HepG2 (cell line): ENCODE measurements around the gene CNBD2. TPM values are rescaled to one million over a fixed set of nuclear protein-coding genes. Genes with fewer than 3 reads are reported as not detected.

Experiments used
- ATAC-seq: fragments of 200-7000 bp; cut with Tn5 transposase; 3 replicates; pipeline ENCODE4 v1.9.1; 2020; ENCODE audit warnings: mild to moderate bottlenecking, moderate library complexity
- BruUV-seq: library from RNA; stranded (reverse); fragments of 400-500 nt; replicated peaks from 2 replicates; lab custom pipeline; 2021; lab: Mats Ljungman, UMichigan
- CTCF ChIA-PET: fragments of 300-600 bp; formaldehyde crosslinking; extraction: SDS; loops from one replicate; lab custom pipeline; 2021; ENCODE audit warnings: low total read pairs, inconsistent platforms, low intra/inter-chr PET ratio; lab: Yijun Ruan, JAX
- POLR2A ChIA-PET: fragments of 350-600 bp; sonication (Branson Sonifier 250); formaldehyde crosslinking; loops from one replicate; lab custom pipeline; 2020; ENCODE audit warnings: antibody characterized with exemption, inconsistent platforms; lab: Yijun Ruan, JAX
- DNase-seq: peaks from one replicate; pipeline ENCODE4 v3.0.0-alpha.2; 2015; ENCODE audit warnings: low spot score
- FAIRE-seq: peaks from 3 replicates; lab custom pipeline; 2011; peaks lifted over from hg19 to GRCh38; lab: Jason Lieb, UNC
- H2AFZ ChIP-seq: one replicate; pipeline ENCODE4 v1.6.1; 2011; ENCODE audit warnings: low read length, inconsistent platforms
- H3K27ac ChIP-seq: fragments of 300-600 bp; 3 replicates; pipeline ENCODE4 v1.8.0; 2011; ENCODE audit warnings: mixed run types, mild to moderate bottlenecking, mixed read lengths, low read length, inconsistent platforms; ENCODE audit not compliant: insufficient read depth; ENCODE audit errors: extremely low read length
- H3K27me3 ChIP-seq, 2 experiments: fragments of 200-600 bp in 1 of 2; 2 replicates in 1 of 2; 3 replicates in 1 of 2; pipeline versions ENCODE4 v1.6.0 to v1.8.0; 2011; ENCODE audit warnings: low read length in 2 of 2, mild to moderate bottlenecking in 2 of 2, moderate library complexity in 2 of 2, inconsistent platforms in 1 of 2; ENCODE audit not compliant: insufficient read depth in 2 of 2, control insufficient read depth in 1 of 2
- H3K36me3 ChIP-seq, 2 experiments: fragments of 200-600 bp in 1 of 2; replicated peaks in 1 of 2; 2 replicates in 1 of 2; 3 replicates in 1 of 2; pipeline versions ENCODE4 v1.5.1 to v1.8.0; 2011; ENCODE audit warnings: low read length in 2 of 2, inconsistent platforms in 1 of 2; ENCODE audit not compliant: insufficient read depth in 2 of 2, control insufficient read depth in 1 of 2
- H3K4me1 ChIP-seq: 2 replicates; pipeline ENCODE4 v1.5.1; 2012; ENCODE audit warnings: low read length, inconsistent platforms; ENCODE audit not compliant: insufficient read depth
- H3K4me2 ChIP-seq: 2 replicates; pipeline ENCODE4 v1.6.0; 2011; ENCODE audit warnings: low read depth, low read length, inconsistent platforms
- H3K4me3 ChIP-seq, 3 experiments: fragments of 200-600 bp in 1 of 3; sonication (generic), shearing (Covaris generic) in 1 of 3; replicated peaks in 1 of 3; 2 replicates each; pipeline ENCODE4 v1.5.1; 2011 to 2016; ENCODE audit warnings: low read length in 3 of 3, inconsistent platforms in 2 of 3, low read depth in 2 of 3, mild to moderate bottlenecking in 2 of 3, control low read depth in 1 of 3, mixed read lengths in 1 of 3; ENCODE audit not compliant: insufficient read depth in 1 of 3
- H3K79me2 ChIP-seq: one replicate; pipeline ENCODE4 v1.6.1; 2011; ENCODE audit warnings: low read length, inconsistent platforms; ENCODE audit not compliant: insufficient read depth
- H3K9ac ChIP-seq: 2 replicates; pipeline ENCODE4 v1.6.0; 2011; ENCODE audit warnings: mild to moderate bottlenecking, low read depth, low read length, inconsistent platforms; ENCODE audit not compliant: insufficient read depth
- H3K9me3 ChIP-seq: 2 replicates; pipeline ENCODE4 v1.5.1; 2012; ENCODE audit warnings: mild to moderate bottlenecking, low read length
- H4K20me1 ChIP-seq: 2 replicates; pipeline ENCODE4 v1.6.0; 2011; ENCODE audit warnings: inconsistent platforms, mild to moderate bottlenecking, low read length, moderate library complexity; ENCODE audit not compliant: insufficient read depth
- FOXM1 ChIP-seq: sonication (generic); formaldehyde crosslinking; IDR thresholded peaks from 2 replicates; pipeline ENCODE4 v1.5.0; 2020; ENCODE audit warnings: missing genetic modification reagents
- NFIB ChIP-seq: sonication (generic); formaldehyde crosslinking; IDR thresholded peaks from 2 replicates; pipeline ENCODE4 v1.9.0; 2021; ENCODE audit warnings: missing genetic modification reagents, mild to moderate bottlenecking, borderline replicate concordance
- NR1H2 ChIP-seq: sonication (generic); formaldehyde crosslinking; IDR thresholded peaks from 2 replicates; pipeline ENCODE4 v1.8.1; 2022; ENCODE audit warnings: low read depth, missing genetic modification reagents, borderline replicate concordance
- U2AF2 ChIP-seq: fragments of 200-400 bp; formaldehyde crosslinking; IDR thresholded peaks from 2 replicates; pipeline ENCODE4 v1.6.1; 2017; ENCODE audit warnings: low read depth, mild to moderate bottlenecking, low read length
- ZNF562 ChIP-seq: sonication (generic); formaldehyde crosslinking; IDR thresholded peaks from 2 replicates; pipeline ENCODE4 v1.8.0; 2022; ENCODE audit warnings: missing genetic modification reagents, borderline replicate concordance
- in situ Hi-C: cut with HindIII; loops from 2 replicates; pipeline ENCODE4 v1.10.0; 2017; ENCODE audit warnings: low pct_unique_long_range_greater_than_20kb; ENCODE audit not compliant: extremely low pct_ligation_motif_present
- intact Hi-C: fragments of 100-400 bp; cut with micrococcal nuclease; formaldehyde crosslinking; loops from one replicate; pipeline ENCODE4 v1.10.0; 2022; ENCODE audit not compliant: unreplicated experiment
- polyA plus RNA-seq, 8 experiments: library from polyadenylated mRNA; depleted of rRNA in 3 of 8; stranded (reverse) in 7 of 8; unstranded in 1 of 8; fragments of >200 nt; fragmentation: Illumina TruSeq in 4 of 8; extraction: Trizol in 4 of 8; gene quantifications; 2 replicates each; pipeline versions ENCODE4 v1.2.1 to v1.2.3, GENCODE V29; 2011 to 2016; ENCODE audit warnings: low read depth in 4 of 8, missing spikeins in 1 of 8, mixed read lengths in 1 of 8; ENCODE audit not compliant: insufficient read depth in 1 of 8
- total RNA-seq, 5 experiments: library from RNA; depleted of rRNA; stranded (reverse); fragments of >200 nt; fragmentation: Illumina TruSeq; extraction: Trizol; gene quantifications; 2 replicates each; pipeline ENCODE4 v1.2.3, GENCODE V29; 2016; ENCODE audit warnings: low read depth in 1 of 5
- TF ChIP-seq, protein P1 (sequence below): IDR thresholded peaks from 2 replicates; pipeline ENCODE4 v1.6.1; 2016; ENCODE audit warnings: low read depth, control low read depth
- TF ChIP-seq, protein P2 (sequence below): sonication (generic); formaldehyde crosslinking; IDR thresholded peaks from 2 replicates; pipeline ENCODE4 v1.4.0; 2020; ENCODE audit warnings: low read depth, mild to moderate bottlenecking, missing genetic modification reagents

CNBD2 gene
- total and polyA plus RNA-seq, 2 of the 13 experiments (the other 11 are each of a cell fraction or from before 2014, with no cell fraction given), result 12.4 to 22.8 TPM

DNA sequence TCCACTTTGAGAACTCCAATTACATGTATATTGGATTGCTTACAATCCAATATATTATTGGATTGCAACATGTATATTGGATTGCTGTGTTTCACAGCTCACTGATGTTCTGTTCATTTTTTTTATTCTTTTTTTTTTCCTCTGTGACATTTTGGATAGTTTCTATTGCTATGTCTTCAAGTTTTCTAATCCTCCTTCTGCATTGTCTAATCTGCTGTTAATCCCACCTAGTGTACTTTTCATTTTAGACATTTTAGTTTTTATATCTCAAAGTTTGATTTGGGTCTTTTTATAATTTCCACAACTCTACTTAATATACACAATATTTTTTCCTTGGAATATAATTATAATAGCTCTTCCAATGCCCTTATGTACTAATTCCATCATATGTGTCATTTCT, 34.5 kb downstream of the CNBD2 start:
- Histone ChIP-seq H3K79me2 (no peaks in the 10 kb centered on the region), H3K4me3 (no peak overlapping the region), H3K9me3 (peaks cover 14% of the 10 kb centered on the region; the same call in 1 of the 2 replicates), H3K27me3 (peaks cover 0 to 4% of the 10 kb centered on the region in 2 experiments; a peak in 1 of 5 replicates), H3K4me2 (no peak overlapping the region), H3K36me3 (no peaks in the 10 kb centered on the region), H3K9ac (no peak overlapping the region), H4K20me1 (no peaks in the 10 kb centered on the region), H3K27ac (no peak overlapping the region), H2AFZ (no peak overlapping the region), H3K4me1 (no peaks in the 10 kb centered on the region)
- no TSS peak for BruUV-seq
- DNase-seq, result no peak
- FAIRE-seq, result no peak
- ChIA-PET POLR2A (no interaction called here), CTCF (no interaction called here)
- TF ChIP-seq NFIB (CRISPR knock-in tag) (no peak), FOXM1 (CRISPR knock-in tag) (no peak), ZNF562 (CRISPR knock-in tag) (no peak), NR1H2 (CRISPR knock-in tag) (no peak), U2AF2 (no peak)
- TF ChIP-seq, protein P1, sequence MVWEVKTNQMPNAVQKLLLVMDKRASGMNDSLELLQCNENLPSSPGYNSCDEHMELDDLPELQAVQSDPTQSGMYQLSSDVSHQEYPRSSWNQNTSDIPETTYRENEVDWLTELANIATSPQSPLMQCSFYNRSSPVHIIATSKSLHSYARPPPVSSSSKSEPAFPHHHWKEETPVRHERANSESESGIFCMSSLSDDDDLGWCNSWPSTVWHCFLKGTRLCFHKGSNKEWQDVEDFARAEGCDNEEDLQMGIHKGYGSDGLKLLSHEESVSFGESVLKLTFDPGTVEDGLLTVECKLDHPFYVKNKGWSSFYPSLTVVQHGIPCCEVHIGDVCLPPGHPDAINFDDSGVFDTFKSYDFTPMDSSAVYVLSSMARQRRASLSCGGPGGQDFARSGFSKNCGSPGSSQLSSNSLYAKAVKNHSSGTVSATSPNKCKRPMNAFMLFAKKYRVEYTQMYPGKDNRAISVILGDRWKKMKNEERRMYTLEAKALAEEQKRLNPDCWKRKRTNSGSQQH (CRISPR knock-in tag), result no peak
- TF ChIP-seq, protein P2, sequence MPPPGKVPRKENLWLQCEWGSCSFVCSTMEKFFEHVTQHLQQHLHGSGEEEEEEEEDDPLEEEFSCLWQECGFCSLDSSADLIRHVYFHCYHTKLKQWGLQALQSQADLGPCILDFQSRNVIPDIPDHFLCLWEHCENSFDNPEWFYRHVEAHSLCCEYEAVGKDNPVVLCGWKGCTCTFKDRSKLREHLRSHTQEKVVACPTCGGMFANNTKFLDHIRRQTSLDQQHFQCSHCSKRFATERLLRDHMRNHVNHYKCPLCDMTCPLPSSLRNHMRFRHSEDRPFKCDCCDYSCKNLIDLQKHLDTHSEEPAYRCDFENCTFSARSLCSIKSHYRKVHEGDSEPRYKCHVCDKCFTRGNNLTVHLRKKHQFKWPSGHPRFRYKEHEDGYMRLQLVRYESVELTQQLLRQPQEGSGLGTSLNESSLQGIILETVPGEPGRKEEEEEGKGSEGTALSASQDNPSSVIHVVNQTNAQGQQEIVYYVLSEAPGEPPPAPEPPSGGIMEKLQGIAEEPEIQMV (CRISPR knock-in tag), result no peak
- in situ Hi-C loops, result no loop called here
- ATAC-seq, result no peak
- intact Hi-C loops, result no loop called here
